Stomach (tissue), 4 donors: ENCODE results near the gene BRMS1.

ENCODE experiments used
- CTCF ChIP-seq, 7 experiments: fragments of 450-650 bp in 4 of 7; fragments of 200-600 bp in 3 of 7; sonication (generic) in 3 of 7; IDR thresholded peaks; one replicate each; pipeline ENCODE4 v1.5.1; 2016 to 2019; ENCODE audit warnings: antibody characterized with exemption in 7 of 7, control low read depth in 2 of 7, mild to moderate bottlenecking in 1 of 7
- EP300 ChIP-seq: sonication (generic); formaldehyde crosslinking; IDR thresholded peaks from one replicate; pipeline ENCODE4 v1.6.1; 2017; ENCODE audit warnings: antibody characterized with exemption
- POLR2A ChIP-seq, 4 donors: fragments of 450-650 bp; IDR thresholded peaks; one replicate each; pipeline ENCODE4 v1.6.1; 2016; ENCODE audit warnings: antibody characterized with exemption in 4 of 4, control low read depth in 2 of 4, mild to moderate bottlenecking in 1 of 4, moderate library complexity in 1 of 4
- POLR2AphosphoS5 ChIP-seq, 3 donors: sonication (generic); formaldehyde crosslinking; IDR thresholded peaks; one replicate each; pipeline ENCODE4 v1.6.1; 2016; ENCODE audit warnings: antibody characterized with exemption in 3 of 3

- no peak for TF ChIP-seq POLR2A (IDR thresholded peaks at IDR 0.05)
- no peak for TF ChIP-seq EP300
- no peak for TF ChIP-seq CTCF (IDR thresholded peaks at IDR 0.05)
- TF ChIP-seq POLR2AphosphoS5 (IDR thresholded peaks at IDR 0.05) = no peak
These were observed 53.6 kb downstream of the BRMS1 start for GRCh38 chr11:66291303-66291705.
